ENCODE measurements around the gene MOB3B.

GRCh38 chr9:27534658-27535209 lies 5.1 kb upstream of the MOB3B start:
- TF ChIP-seq POLR2AphosphoS5 (IDR thresholded peaks at IDR 0.05; ENCODE audit: low read depth, low read length) (no peak), CTCF (IDR thresholded peaks at IDR 0.05) (no peak), REST (IDR thresholded peaks at IDR 0.05; ENCODE audit: insufficient read depth in 1 of 2, low read depth in 2 of 2, low read length in 1 of 2) (no peak), SIN3A (IDR thresholded peaks at IDR 0.05; ENCODE audit: borderline replicate concordance, insufficient read depth, low read depth, low read length) (no peak)

Data from Panc1 (cell line).